Thyroid gland (tissue), 4 donors: ENCODE measurements around the gene DBF4B. TPM values are rescaled to one million over a fixed set of nuclear protein-coding genes. Genes with fewer than 3 reads are reported as not detected.
A peak's percentile ranks its signal among the peaks of the same experiment; 100 is the strongest.

Experiments used
- DNase-seq, 2 donors: peaks; one replicate each; pipeline ENCODE4 v3.0.0-alpha.2; 2019
- H3K27ac ChIP-seq, 3 donors: fragments of 200-600 bp; sonication (generic); 1 replicate in 2 of 3; 2 replicates in 1 of 3; pipeline ENCODE4 v1.5.1; 2016 to 2019; ENCODE audit warnings: mild to moderate bottlenecking in 1 of 3, moderate library complexity in 1 of 3
- H3K27me3 ChIP-seq: fragments of 200-600 bp; sonication (generic); one replicate; pipeline ENCODE4 v1.5.1; 2019
- H3K36me3 ChIP-seq, 2 donors: fragments of 200-600 bp; sonication (generic); one replicate each; pipeline ENCODE4 v1.5.1; 2016 to 2019
- H3K4me1 ChIP-seq, 2 donors: fragments of 200-600 bp; sonication (generic); one replicate each; pipeline ENCODE4 v1.5.1; 2017 to 2019
- H3K4me3 ChIP-seq, 3 donors: fragments of 200-600 bp; sonication (generic); replicated peaks in 1 of 3; 1 replicate in 2 of 3; 2 replicates in 1 of 3; pipeline ENCODE4 v1.5.1; 2016; ENCODE audit warnings: mild to moderate bottlenecking in 1 of 3
- H3K9me3 ChIP-seq: fragments of 200-600 bp; sonication (generic); one replicate; pipeline ENCODE4 v1.5.1; 2017
- CTCF ChIP-seq, 6 experiments: fragments of 200-600 bp in 3 of 6; fragments of 450-650 bp in 3 of 6; sonication (generic) in 3 of 6; IDR thresholded peaks; one replicate each; pipeline ENCODE4 v1.5.1; 2016 to 2019; ENCODE audit warnings: antibody characterized with exemption in 6 of 6, mild to moderate bottlenecking in 2 of 6, inconsistent platforms in 1 of 6, moderate library complexity in 1 of 6
- POLR2A ChIP-seq, 2 donors: fragments of 450-650 bp; IDR thresholded peaks; one replicate each; pipeline ENCODE4 v1.6.1; 2017; ENCODE audit warnings: antibody characterized with exemption in 2 of 2, mild to moderate bottlenecking in 2 of 2, moderate library complexity in 1 of 2
- WGBS, 2 donors: methylation state at CpG; one replicate each; pipeline ENCODE4 v1.1.5; 2017; 5-methylcytosine and 5-hydroxymethylcytosine counted together
- intact Hi-C: fragments of 100-400 bp; cut with DNase I; formaldehyde crosslinking; loops from one replicate; pipeline ENCODE4 v1.15.1; 2023
- total RNA-seq, 4 donors: library from RNA; depleted of rRNA; stranded (reverse); fragments of >200 nt; gene quantifications; one replicate each; pipeline ENCODE4 v1.2.3, GENCODE V29; 2016

Gene DBF4B
- total RNA-seq, 4 donors from 2014 or later, result 2.4 to 8.0 (median 5.1) TPM

GRCh38 chr17:44782326-44782850, 73.9 kb downstream of the DBF4B start:
- 61 to 63% methylated on average over 11 of the region's 11 CpGs for WGBS, 2 donors
- TF ChIP-seq POLR2A (IDR thresholded peaks at IDR 0.05) (no peak), CTCF (IDR thresholded peaks at IDR 0.05) (no peak)
- intact Hi-C loops, result no loop called here
- H3K27ac ChIP-seq, result peak overlapping the region; percentile 8 to 50 (median 21)
- no peaks in the 10 kb centered on the region for H3K36me3 ChIP-seq
- no peaks in the 10 kb centered on the region for H3K9me3 ChIP-seq
- H3K4me3 ChIP-seq, result no peak overlapping the region
- peaks cover 6 to 24% of the 10 kb centered on the region in 2 donors for H3K4me1 ChIP-seq
- H3K27me3 ChIP-seq, result no peaks in the 10 kb centered on the region
- no peak for DNase-seq

- no peak overlapping the region for H3K4me3 ChIP-seq
- 76 to 79% methylated on average over 3 to 5 of the region's 7 CpGs for WGBS, 2 donors
- no peaks in the 10 kb centered on the region for H3K27me3 ChIP-seq
- H3K4me1 ChIP-seq, result peaks cover 5 to 19% of the 10 kb centered on the region in 2 donors
- no peaks in the 10 kb centered on the region for H3K9me3 ChIP-seq
- intact Hi-C loops, result no loop called here
- H3K27ac ChIP-seq, result no peak overlapping the region
- TF ChIP-seq POLR2A (IDR thresholded peaks at IDR 0.05) (no peak), CTCF (IDR thresholded peaks at IDR 0.05) (no peak)
- no peaks in the 10 kb centered on the region for H3K36me3 ChIP-seq
- peak; percentile 75 to 77 for DNase-seq
These were observed 77.5 kb downstream of the DBF4B start for GRCh38 chr17:44785921-44786320.

GRCh38 chr17:44786551-44787081, 78.2 kb downstream of the DBF4B start:
- peak; percentile 69 to 72 for DNase-seq

GRCh38 chr17:44787271-44787940, 78.9 kb downstream of the DBF4B start:
- no peak for DNase-seq
- Histone ChIP-seq H3K36me3 (no peaks in the 10 kb centered on the region), H3K4me1 (peaks cover 5 to 19% of the 10 kb centered on the region in 2 donors), H3K9me3 (no peaks in the 10 kb centered on the region), H3K4me3 (no peak overlapping the region), H3K27me3 (no peaks in the 10 kb centered on the region), H3K27ac (no peak overlapping the region)
- 60 to 69% methylated on average over 15 of the region's 15 CpGs for WGBS, 2 donors
- TF ChIP-seq CTCF (IDR thresholded peaks at IDR 0.05) (no peak), POLR2A (IDR thresholded peaks at IDR 0.05) (no peak)
- intact Hi-C loops, result no loop called here

More at GRCh38 chr17:44786551-44787081, 78.2 kb downstream of the DBF4B start:
- TF ChIP-seq POLR2A (IDR thresholded peaks at IDR 0.05) (no peak), CTCF (IDR thresholded peaks at IDR 0.05) (no peak)
- H3K4me3 ChIP-seq, result no peak overlapping the region
- intact Hi-C loops, result no loop called here
- H3K9me3 ChIP-seq, result no peaks in the 10 kb centered on the region
- 14 to 18% methylated on average over 14 to 16 of the region's 16 CpGs for WGBS, 2 donors
- no peak overlapping the region for H3K27ac ChIP-seq
- H3K27me3 ChIP-seq, result no peaks in the 10 kb centered on the region
- H3K4me1 ChIP-seq, result peaks cover 5 to 19% of the 10 kb centered on the region in 2 donors
- H3K36me3 ChIP-seq, result no peaks in the 10 kb centered on the region

- no peaks in the 10 kb centered on the region for H3K36me3 ChIP-seq
- 66 to 70% methylated on average over 7 of the region's 7 CpGs for WGBS, 2 donors
- no peak overlapping the region for H3K4me3 ChIP-seq
- H3K4me1 ChIP-seq, result peaks cover 5 to 19% of the 10 kb centered on the region in 2 donors
- H3K27ac ChIP-seq, result no peak overlapping the region
- no peaks in the 10 kb centered on the region for H3K27me3 ChIP-seq
- DNase-seq, result no peak
- no peaks in the 10 kb centered on the region for H3K9me3 ChIP-seq
- TF ChIP-seq POLR2A (IDR thresholded peaks at IDR 0.05) (no peak), CTCF (IDR thresholded peaks at IDR 0.05) (no peak)
- intact Hi-C loops, result no loop called here
These were observed 79.7 kb downstream of the DBF4B start for GRCh38 chr17:44788139-44788538.
